DND-41 (cell line): ENCODE measurements around the gene C9orf72.

ENCODE experiments used
- CTCF ChIP-seq: IDR thresholded peaks from 2 replicates; pipeline ENCODE4 v1.5.1; 2012; ENCODE audit warnings: borderline replicate concordance, low read length, moderate library complexity, mild to moderate bottlenecking; ENCODE audit not compliant: poor library complexity, severe bottlenecking; ENCODE audit errors: extremely low read depth
- EZH2 ChIP-seq: IDR thresholded peaks from 3 replicates; pipeline ENCODE4 v1.6.1; 2012; ENCODE audit warnings: borderline replicate concordance, low read depth, mild to moderate bottlenecking, moderate library complexity, low read length, inconsistent platforms; ENCODE audit not compliant: severe bottlenecking

- TF ChIP-seq CTCF (no peak), EZH2 (no peak)
Measured at GRCh38 chr9:27506981-27507380, 66.3 kb downstream of the C9orf72 start.
